Choroid plexus epithelial cell (primary cell): ENCODE measurements around the gene CASZ1.

Experiments
- DNase-seq: peaks from one replicate; pipeline ENCODE4 v3.0.0-alpha.2; 2010; ENCODE audit warnings: low read depth
- H3K4me3 ChIP-seq: 2 replicates; pipeline ENCODE4 v1.5.1; 2011; ENCODE audit warnings: low read depth, mild to moderate bottlenecking, control low read depth, low read length, moderate library complexity
- TF ChIP-seq, protein P1 (sequence below): conservative IDR thresholded peaks from 2 replicates; pipeline ENCODE4 v1.5.1; 2011; ENCODE audit warnings: low read depth, mild to moderate bottlenecking, control low read depth, inconsistent platforms, low read length, moderate library complexity

CASZ1 gene

DNA sequence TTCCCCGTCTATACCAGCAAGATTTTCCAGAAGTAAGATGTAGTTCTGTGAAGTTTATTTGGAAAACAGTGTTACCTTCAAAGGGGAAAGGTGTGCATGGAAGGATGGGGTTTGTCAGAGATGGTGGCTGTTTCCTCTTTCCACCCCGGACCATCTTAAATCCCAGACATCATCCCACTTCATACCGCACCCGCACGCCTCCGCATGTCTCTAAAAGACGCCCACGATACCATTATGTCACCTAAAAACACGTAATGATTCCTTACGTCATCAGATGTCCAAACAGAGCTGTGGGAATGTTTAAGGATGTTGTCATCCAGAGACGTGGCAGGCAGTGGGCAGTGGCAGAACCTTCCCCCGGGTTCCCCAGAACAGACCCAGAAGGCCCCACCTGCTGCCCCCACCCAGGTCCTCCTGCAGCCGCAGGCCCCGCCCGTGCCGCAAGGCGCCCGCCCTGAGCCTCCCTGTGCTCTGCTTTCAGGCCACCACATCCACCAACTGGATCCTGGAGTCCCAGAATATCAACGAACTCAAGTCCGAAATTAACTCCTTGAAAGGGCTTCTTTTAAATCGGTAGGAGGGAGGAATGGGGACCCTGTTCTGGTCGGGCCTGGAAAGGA, 169.5 kb downstream of the CASZ1 start:
- DNase-seq: no peak
- TF ChIP-seq, protein P1, sequence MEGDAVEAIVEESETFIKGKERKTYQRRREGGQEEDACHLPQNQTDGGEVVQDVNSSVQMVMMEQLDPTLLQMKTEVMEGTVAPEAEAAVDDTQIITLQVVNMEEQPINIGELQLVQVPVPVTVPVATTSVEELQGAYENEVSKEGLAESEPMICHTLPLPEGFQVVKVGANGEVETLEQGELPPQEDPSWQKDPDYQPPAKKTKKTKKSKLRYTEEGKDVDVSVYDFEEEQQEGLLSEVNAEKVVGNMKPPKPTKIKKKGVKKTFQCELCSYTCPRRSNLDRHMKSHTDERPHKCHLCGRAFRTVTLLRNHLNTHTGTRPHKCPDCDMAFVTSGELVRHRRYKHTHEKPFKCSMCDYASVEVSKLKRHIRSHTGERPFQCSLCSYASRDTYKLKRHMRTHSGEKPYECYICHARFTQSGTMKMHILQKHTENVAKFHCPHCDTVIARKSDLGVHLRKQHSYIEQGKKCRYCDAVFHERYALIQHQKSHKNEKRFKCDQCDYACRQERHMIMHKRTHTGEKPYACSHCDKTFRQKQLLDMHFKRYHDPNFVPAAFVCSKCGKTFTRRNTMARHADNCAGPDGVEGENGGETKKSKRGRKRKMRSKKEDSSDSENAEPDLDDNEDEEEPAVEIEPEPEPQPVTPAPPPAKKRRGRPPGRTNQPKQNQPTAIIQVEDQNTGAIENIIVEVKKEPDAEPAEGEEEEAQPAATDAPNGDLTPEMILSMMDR: no peak
- no peak overlapping the region for H3K4me3 ChIP-seq

DNA sequence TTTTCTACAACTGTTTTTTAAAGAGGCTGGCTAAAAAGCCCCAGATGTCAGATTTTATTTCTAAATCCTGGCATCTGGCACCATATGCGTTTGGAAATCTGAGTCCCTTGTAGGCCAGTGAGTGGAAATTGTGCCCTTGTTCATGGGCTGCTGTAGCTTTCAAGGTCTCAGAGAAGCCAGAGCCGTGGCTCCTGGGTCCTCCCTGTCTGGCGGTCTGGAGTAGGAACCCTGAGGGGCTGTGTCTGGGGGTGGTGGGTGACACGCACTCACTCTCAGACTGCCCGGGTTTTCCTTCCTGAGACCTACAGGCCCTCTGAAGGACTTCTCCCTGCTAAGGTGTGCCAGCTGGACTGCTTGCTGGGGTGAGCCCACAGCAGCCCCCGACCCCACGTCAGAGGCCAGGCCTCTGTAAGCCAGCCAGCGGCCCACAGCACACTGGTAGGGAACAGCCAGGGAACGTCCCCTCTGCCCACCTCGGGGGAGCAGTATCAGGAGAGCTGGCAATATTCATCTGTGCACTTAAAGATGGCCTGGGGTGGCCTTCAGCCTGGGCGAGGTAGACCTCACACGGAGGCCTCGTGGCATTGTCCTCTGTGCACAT, 170.2 kb downstream of the CASZ1 start:
- no peak overlapping the region for H3K4me3 ChIP-seq
- no peak for DNase-seq
- TF ChIP-seq, protein P1: no peak

DNA sequence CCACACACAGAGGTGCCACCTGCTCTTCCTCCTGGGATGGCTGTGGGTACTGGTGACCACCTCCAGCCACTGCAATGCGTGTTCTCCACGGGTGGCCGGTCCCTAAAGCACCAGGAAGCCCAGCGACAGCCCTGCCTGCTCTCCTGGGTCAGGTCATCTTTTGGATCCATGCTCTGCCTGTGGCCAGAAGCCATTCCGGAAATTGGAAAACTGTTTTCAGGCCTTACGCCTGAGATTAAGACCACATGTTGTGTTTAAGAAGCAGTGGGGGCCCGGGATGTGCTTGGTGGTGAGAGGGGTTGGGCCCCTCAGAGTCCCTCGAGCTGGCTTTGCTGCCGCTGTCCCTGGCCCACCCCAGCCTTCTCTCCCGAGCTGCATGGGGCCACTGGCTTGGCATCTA, 170.9 kb downstream of the CASZ1 start:
- no peak for DNase-seq
- TF ChIP-seq, protein P1: no peak

DNA sequence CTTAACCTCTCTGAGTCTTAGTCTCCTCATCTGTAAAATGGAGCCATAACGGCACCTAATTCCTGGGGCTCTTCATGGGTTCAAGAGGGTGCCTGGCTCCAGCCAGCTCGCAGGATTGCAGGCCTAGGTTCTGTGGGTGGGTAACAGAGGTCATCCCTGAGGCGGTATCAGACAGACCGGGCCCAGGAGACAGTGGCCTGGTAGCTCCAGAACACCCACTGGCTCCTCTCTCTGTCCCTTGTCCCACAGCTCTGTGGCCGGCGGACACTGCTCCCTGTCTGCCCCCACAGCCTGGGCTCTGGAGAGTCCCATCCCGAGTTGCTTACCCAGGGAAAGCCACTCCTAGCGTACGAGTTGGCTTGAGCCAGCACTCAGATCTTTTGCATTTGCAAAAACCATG, 171.4 kb downstream of the CASZ1 start:
- no peak overlapping the region for H3K4me3 ChIP-seq
- no peak for DNase-seq
- TF ChIP-seq, protein P1: no peak

More for the DNA sequence above, 170.9 kb downstream of the CASZ1 start:
- no peak overlapping the region for H3K4me3 ChIP-seq

DNA sequence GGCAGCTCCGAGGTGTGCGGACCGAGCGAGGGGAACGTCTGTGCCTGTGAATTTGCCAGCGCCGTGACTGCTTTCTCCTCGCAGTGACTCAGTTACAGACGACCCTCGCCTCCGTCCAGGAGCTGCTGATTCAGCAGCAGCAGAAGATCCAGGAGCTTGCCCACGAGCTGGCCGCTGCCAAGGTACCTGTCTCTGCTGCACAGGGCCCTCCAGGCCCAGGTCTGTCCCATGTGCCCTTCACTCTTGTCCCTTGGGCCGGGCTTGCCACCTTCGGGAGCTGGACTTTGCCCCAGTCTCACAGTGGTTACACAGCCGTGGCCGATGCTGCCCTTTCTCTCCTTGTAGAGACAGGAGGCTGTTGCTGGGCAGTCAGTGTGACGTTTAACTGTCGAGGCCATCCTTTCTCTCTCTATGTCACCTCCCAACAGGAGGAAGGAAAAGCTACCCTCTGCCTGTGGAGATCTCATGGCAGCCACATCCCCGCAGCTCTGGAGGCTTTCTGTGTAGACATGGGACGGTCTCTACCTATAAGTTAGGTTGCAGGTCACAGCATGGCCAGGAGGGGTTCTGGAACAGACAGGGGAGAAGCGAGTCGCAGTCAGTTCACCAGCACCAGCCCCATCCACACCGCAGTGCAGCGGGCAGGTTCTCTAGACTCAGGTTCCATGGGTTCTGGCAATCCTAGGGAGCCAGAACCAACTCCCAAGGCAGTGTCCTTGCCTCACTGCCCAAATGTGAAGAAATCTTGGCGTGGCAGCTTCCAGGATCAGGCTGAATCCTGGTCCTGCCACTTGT, 172.0 kb downstream of the CASZ1 start:
- TF ChIP-seq, protein P1: no peak

DNA sequence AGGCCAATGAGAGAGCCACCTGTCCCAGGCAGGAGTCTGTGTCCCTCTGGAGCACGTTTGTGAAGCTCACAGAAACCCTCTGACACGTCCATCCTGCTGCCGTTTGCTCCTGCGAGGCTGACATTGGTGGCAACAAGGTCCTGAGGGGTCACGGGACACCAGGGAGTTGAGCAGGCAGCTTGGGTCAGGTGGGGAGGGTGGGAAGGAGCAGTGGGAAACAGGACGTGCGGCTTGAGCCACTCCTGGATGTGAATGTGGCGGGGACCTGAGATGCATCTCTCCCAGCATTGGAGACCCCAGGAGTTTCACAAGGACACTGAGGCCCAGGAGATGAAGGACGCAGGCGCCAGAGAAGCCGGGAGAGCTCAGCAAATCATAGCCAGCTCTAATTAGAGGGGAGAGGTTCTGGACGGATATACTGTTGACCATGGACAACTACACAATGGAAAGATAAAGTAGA, 172.7 kb downstream of the CASZ1 start:
- no peak for DNase-seq
- TF ChIP-seq, protein P1: no peak
- no peak overlapping the region for H3K4me3 ChIP-seq

More for the DNA sequence above, 172.0 kb downstream of the CASZ1 start:
- no peak overlapping the region for H3K4me3 ChIP-seq
- DNase-seq: no peak
